HG03575 (cell line): ENCODE measurements around the gene PDE1C.

Experiments used
- ATAC-seq: cut with Tn5 transposase; IDR thresholded peaks from one replicate; pipeline ENCODE4 v1.9.1; 2021; ENCODE audit not compliant: unreplicated experiment, insufficient number of reproducible peaks, low FRiP score; ENCODE audit errors: extremely low read depth

PDE1C gene

GRCh38 chr7:31702354-31702753 lies 367.9 kb downstream of the PDE1C start:
- no peak for ATAC-seq
